OCI-LY7 (cell line): ENCODE results near the gene OR2A1.
"Not testable (repeated sequence)": the region's sequence is repeated elsewhere in the genome, so short reads cannot be mapped to it uniquely, and the experiment has no call there.

Source experiments
- CTCF ChIP-seq: fragments of 200-600 bp; sonication (generic); conservative IDR thresholded peaks from 2 replicates; pipeline ENCODE4 v1.5.1; 2014; ENCODE audit warnings: mild to moderate bottlenecking, antibody characterized with exemption, low read length, moderate library complexity, mixed read lengths
- EZH2phosphoT487 ChIP-seq: fragments of 200-600 bp; sonication (generic); IDR thresholded peaks from 2 replicates; pipeline ENCODE4 v1.6.1; 2018; ENCODE audit warnings: low read depth, borderline replicate concordance, mild to moderate bottlenecking, mixed run types, antibody characterized with exemption, low read length, moderate library complexity, mixed read lengths

GRCh38 chr7:144362061-144362460 lies 49.8 kb downstream of the OR2A1 start:
- not testable (repeated sequence) for TF ChIP-seq CTCF, EZH2phosphoT487
